ENCODE measurements around the gene WDR82. TPM values are rescaled to one million over a fixed set of nuclear protein-coding genes. Genes with fewer than 3 reads are reported as not detected.

Gene WDR82
- total RNA-seq, 1 donor from 2014 or later: 86.4 TPM

GRCh38 chr3:52324676-52325075 is 46.2 kb upstream of the WDR82 start:
- Mint-ChIP-seq H3K4me3 (no peak overlapping the region), H3K9me3 (no peaks in the 10 kb centered on the region), H3K27me3 (no peaks in the 10 kb centered on the region), H3K27ac (no peak overlapping the region), H3K4me1 (no peaks in the 10 kb centered on the region), H3K36me3 (ENCODE audit: low read depth) (peaks cover 7% of the 10 kb centered on the region)
- ATAC-seq (ENCODE audit: low read depth): no peak
- POLR2A ChIA-PET: no interaction called here
- CTCF ChIA-PET: interaction anchor here (1.2 kb wide), 1 partner anchor 15 kb away, joined by 4 read pairs; no protein-coding TSS in a partner anchor
- intact Hi-C loops (cut with micrococcal nuclease): no loop called here
- DNase-seq: no peak
- TF ChIP-seq, protein P1, sequence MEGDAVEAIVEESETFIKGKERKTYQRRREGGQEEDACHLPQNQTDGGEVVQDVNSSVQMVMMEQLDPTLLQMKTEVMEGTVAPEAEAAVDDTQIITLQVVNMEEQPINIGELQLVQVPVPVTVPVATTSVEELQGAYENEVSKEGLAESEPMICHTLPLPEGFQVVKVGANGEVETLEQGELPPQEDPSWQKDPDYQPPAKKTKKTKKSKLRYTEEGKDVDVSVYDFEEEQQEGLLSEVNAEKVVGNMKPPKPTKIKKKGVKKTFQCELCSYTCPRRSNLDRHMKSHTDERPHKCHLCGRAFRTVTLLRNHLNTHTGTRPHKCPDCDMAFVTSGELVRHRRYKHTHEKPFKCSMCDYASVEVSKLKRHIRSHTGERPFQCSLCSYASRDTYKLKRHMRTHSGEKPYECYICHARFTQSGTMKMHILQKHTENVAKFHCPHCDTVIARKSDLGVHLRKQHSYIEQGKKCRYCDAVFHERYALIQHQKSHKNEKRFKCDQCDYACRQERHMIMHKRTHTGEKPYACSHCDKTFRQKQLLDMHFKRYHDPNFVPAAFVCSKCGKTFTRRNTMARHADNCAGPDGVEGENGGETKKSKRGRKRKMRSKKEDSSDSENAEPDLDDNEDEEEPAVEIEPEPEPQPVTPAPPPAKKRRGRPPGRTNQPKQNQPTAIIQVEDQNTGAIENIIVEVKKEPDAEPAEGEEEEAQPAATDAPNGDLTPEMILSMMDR (IDR thresholded peaks at IDR 0.05): no peak

GRCh38 chr3:52323526-52324295 is 45.3 kb upstream of the WDR82 start:
- peaks cover 7% of the 10 kb centered on the region for H3K36me3 Mint-ChIP-seq (ENCODE audit: low read depth)
- CTCF ChIA-PET: no interaction called here
- H3K9me3 Mint-ChIP-seq: no peaks in the 10 kb centered on the region
- ATAC-seq (ENCODE audit: low read depth): no peak
- H3K27ac Mint-ChIP-seq: no peak overlapping the region
- intact Hi-C loops (cut with micrococcal nuclease): no loop called here
- no peaks in the 10 kb centered on the region for H3K27me3 Mint-ChIP-seq
- POLR2A ChIA-PET: no interaction called here
- no peak overlapping the region for H3K4me3 Mint-ChIP-seq
- DNase-seq: no peak
- no peaks in the 10 kb centered on the region for H3K4me1 Mint-ChIP-seq
- TF ChIP-seq, protein P1 (IDR thresholded peaks at IDR 0.05): no peak

- CTCF ChIA-PET: interaction anchor here (0.9 kb wide), 1 partner anchor 102 kb away, joined by 3 read pairs; no protein-coding TSS in a partner anchor
Observed at GRCh38 chr3:52322466-52322865, 44.0 kb upstream of the WDR82 start.

DNA sequence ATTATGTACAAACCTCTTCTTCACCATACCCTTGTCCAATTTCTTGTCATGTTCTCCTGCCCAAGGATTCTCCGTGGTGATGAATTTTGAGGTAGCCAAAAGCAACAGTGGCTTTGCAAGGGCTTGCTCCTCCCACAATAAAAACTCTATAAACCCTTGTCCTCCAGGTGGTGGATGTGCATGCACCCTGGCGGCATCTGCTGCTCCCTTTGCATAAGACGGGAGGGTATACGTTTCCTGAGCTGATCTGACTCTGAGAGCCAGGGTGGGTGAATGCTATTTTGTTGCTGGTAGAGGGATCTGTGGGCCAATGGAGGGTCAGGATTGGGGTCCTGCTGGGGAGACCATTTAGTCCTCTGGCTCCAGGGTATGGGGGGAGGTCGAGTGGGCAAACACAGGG is 43.0 kb upstream of the WDR82 start:
- DNase-seq: no peak

More at GRCh38 chr3:52322466-52322865, 44.0 kb upstream of the WDR82 start:
- TF ChIP-seq, protein P1 (IDR thresholded peaks at IDR 0.05): no peak
- no peaks in the 10 kb centered on the region for H3K27me3 Mint-ChIP-seq
- intact Hi-C loops (cut with micrococcal nuclease): no loop called here
- POLR2A ChIA-PET: no interaction called here
- H3K4me3 Mint-ChIP-seq: no peak overlapping the region
- peaks cover 4% of the 10 kb centered on the region for H3K36me3 Mint-ChIP-seq (ENCODE audit: low read depth)
- H3K27ac Mint-ChIP-seq: no peak overlapping the region
- ATAC-seq (ENCODE audit: low read depth) (no peak), DNase-seq (no peak)
- H3K4me1 Mint-ChIP-seq: peaks cover 8% of the 10 kb centered on the region
- H3K9me3 Mint-ChIP-seq: no peaks in the 10 kb centered on the region

More for the DNA sequence above, 43.0 kb upstream of the WDR82 start:
- no peaks in the 10 kb centered on the region for H3K27me3 Mint-ChIP-seq
- H3K4me1 Mint-ChIP-seq: peaks cover 18% of the 10 kb centered on the region
- POLR2A ChIA-PET: no interaction called here
- H3K4me3 Mint-ChIP-seq: no peak overlapping the region
- CTCF ChIA-PET: no interaction called here
- ATAC-seq (ENCODE audit: low read depth): no peak
- no peak overlapping the region for H3K27ac Mint-ChIP-seq
- peaks cover 4% of the 10 kb centered on the region for H3K36me3 Mint-ChIP-seq (ENCODE audit: low read depth)
- intact Hi-C loops (cut with micrococcal nuclease): no loop called here
- no peaks in the 10 kb centered on the region for H3K9me3 Mint-ChIP-seq
- TF ChIP-seq, protein P1 (IDR thresholded peaks at IDR 0.05): no peak

Measured in activated B cell treated with CpG ODN at 0.5 μM for 24 hours (primary cell).